HG02970 (cell line): ENCODE measurements around the gene CD300LG.

Experiments used
- ATAC-seq: cut with Tn5 transposase; IDR thresholded peaks from one replicate; pipeline ENCODE4 v1.9.1; 2021; ENCODE audit warnings: mild to moderate bottlenecking, moderate library complexity, moderate number of reproducible peaks; ENCODE audit not compliant: unreplicated experiment, low FRiP score

CD300LG gene

DNA sequence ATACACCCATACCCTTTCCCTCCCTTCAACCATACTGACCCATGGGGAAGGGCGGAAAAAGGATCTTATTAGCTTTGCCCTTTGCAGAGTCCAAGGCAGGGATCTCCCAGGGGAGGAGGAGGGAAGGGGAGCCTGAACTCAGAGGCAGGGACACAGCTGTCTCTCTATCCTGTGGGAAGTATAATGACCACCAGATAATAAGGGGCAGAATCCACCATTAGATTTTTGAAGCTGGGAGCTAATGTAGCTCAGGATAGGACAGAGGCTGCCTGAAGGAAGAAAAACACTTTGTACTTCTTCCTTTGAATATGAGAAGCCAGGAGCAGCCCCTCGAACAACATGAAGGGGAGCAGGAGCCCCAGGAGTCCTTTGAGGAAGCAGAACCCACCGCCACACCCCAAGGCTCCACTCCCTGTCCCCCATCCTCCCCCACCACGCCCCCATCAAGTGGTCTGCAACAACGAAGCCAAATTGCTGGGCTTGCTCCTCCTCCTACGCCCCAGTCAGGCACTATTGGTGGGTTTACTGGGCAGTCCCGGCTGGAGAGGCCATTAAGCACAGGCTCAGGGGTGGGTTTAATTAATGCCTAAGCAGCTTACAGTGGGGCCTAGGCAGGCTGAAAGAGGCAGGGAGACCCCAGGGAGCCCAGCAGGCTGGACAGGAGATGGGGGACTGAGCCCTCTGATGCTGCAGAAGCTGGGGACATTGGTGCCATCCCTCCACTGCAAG, 55.0 kb downstream of the CD300LG start:
- ATAC-seq: no peak

GRCh38 chr17:43905400-43905984, 58.5 kb downstream of the CD300LG start:
- no peak for ATAC-seq

GRCh38 chr17:43905985-43906852, 59.2 kb downstream of the CD300LG start:
- ATAC-seq: no peak

- no peak for ATAC-seq
Observed at GRCh38 chr17:43906951-43907424, 60.0 kb downstream of the CD300LG start.

GRCh38 chr17:43907425-43907981, 60.5 kb downstream of the CD300LG start, which contains the start of gene MPP2:
TSS of gene MPP2 (minus strand) at chr17:43907536. CDS start at chr17:43904460, 3,076 bp downstream.
- ATAC-seq: no peak

GRCh38 chr17:43907998-43908721, 61.2 kb downstream of the CD300LG start:
- no peak for ATAC-seq

DNA sequence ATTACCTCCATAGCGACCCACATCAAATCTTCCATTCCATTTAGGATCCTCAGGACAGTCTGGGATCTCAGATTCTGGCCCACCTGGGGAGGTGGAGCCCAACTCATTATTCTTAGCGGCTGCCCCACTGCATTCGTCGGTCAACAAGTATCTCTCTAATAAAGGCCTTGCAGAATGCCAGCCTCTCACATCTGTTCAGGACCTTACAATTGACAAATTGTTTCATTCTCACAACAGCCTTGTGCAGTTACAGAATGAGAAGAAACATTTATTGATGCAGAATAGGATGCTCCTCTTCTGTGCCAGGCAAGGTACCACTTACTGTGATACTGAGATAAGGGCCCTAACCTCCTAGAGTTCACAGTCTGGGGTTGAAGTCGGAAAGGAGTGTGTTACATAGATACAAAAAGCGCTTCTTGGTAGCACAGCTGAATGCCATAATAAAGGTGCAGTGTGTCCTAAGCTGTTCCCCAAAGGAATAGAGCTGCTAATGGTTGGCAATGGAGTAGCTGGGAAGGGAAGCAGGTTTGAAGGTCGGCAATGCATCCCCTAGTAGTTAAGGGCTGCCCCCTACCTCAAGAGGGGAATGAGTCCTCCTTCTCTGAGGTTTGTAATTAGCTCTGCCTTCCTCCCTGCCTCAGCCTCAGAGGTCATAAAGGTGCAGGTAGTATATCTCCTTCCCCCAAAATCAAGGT, 62.7 kb downstream of the CD300LG start:
- ATAC-seq: no peak

GRCh38 chr17:43911904-43912303, 64.9 kb downstream of the CD300LG start:
- no peak for ATAC-seq

DNA sequence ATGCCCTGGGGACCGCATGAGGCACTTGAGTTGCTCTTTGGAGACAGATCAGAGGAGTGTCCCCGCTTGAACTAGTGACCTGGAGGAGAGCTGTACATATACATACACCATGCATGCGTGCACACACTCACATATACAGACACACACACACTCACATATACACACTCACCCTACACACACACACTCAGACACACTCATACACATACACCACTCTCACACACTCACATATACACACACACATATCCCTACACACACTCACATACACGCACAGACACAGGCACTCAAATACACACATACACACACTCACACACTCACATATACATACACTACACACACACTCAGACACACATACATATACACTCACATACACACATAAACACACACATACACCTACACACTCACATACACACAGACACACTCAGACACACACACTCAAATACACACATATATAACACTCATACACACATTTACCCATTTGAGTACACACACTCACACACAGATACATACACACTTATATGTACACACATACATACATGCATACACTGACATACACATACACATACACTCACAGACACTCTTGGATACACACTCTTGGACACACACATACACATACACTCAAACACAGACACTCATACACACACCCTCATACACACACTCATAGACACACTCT, 65.8 kb downstream of the CD300LG start:
- ATAC-seq: no peak
